HCT116 (cell line): ENCODE data around the gene TNS2. TPM values are rescaled to one million over a fixed set of nuclear protein-coding genes. Genes with fewer than 3 reads are reported as not detected.

Source experiments
- ATAC-seq: fragments of 200-7000 bp; cut with Tn5 transposase; 2 replicates; pipeline ENCODE4 v1.9.1; 2020; ENCODE audit warnings: mild to moderate bottlenecking, moderate library complexity
- BruUV-seq: library from RNA; stranded (reverse); fragments of 400-500 nt; replicated peaks from 2 replicates; lab custom pipeline; 2021; lab: Mats Ljungman, UMichigan
- CTCF ChIA-PET: fragments of 300-600 bp; sonication (Branson Sonifier 250); formaldehyde crosslinking; loops from one replicate; lab custom pipeline; 2021; ENCODE audit warnings: antibody characterized with exemption; lab: Charles Lee
- POLR2A ChIA-PET: fragments of 300-600, 350-600 bp; sonication (Branson Sonifier 250); formaldehyde crosslinking; loops from one replicate; lab custom pipeline; 2021; ENCODE audit warnings: antibody characterized with exemption; lab: Charles Lee
- RAD21 ChIA-PET, 2 experiments: fragments of 300-600 bp; sonication (Branson Sonifier 250); formaldehyde crosslinking; loops; one replicate each; lab custom pipeline; 2023; ENCODE audit warnings: low total read pairs in 2 of 2; ENCODE audit not compliant: uncharacterized antibody in 2 of 2, unreplicated experiment in 2 of 2, low non-redundant PET in 1 of 2; lab: Charles Lee
- DNase-seq: peaks from one replicate; pipeline ENCODE4 v3.0.0-alpha.2; 2010; ENCODE audit warnings: low read depth, low spot score
- H2AFZ ChIP-seq: fragments of 200-600 bp; shearing (Covaris generic), sonication (generic); 2 replicates; pipeline ENCODE4 v1.6.1; 2017; ENCODE audit warnings: low read depth, mixed run types, mixed read lengths, antibody characterized with exemption, low read length; ENCODE audit not compliant: poor library complexity, severe bottlenecking
- H3K27ac ChIP-seq: 2 replicates; pipeline ENCODE4 v1.5.1; 2012; ENCODE audit warnings: low read depth, low read length
- H3K27me3 ChIP-seq: fragments of 200-600 bp; sonication (generic); 2 replicates; pipeline ENCODE4 v1.6.1; 2016; ENCODE audit warnings: mixed run types, low read length, mixed read lengths; ENCODE audit not compliant: insufficient read depth
- H3K36me3 ChIP-seq, 2 experiments: fragments of 200-500 bp in 1 of 2; fragments of 200-600 bp in 1 of 2; sonication (Bioruptor generic) in 1 of 2; sonication (generic) in 1 of 2; 2 replicates each; pipeline versions ENCODE4 v1.5.1 to v1.6.1; 2014 to 2016; ENCODE audit warnings: low read length in 2 of 2, inconsistent platforms in 1 of 2, mixed read lengths in 1 of 2, mixed run types in 1 of 2; ENCODE audit not compliant: insufficient read depth in 2 of 2, control insufficient read depth in 1 of 2
- H3K4me1 ChIP-seq, 2 experiments: fragments of 200-600 bp in 1 of 2; sonication (generic) in 1 of 2; 2 replicates each; pipeline versions ENCODE4 v1.5.1 to v1.6.1; 2012 to 2017; ENCODE audit warnings: low read length in 2 of 2, inconsistent platforms in 1 of 2, mild to moderate bottlenecking in 1 of 2, mixed read lengths in 1 of 2, mixed run types in 1 of 2, moderate library complexity in 1 of 2; ENCODE audit not compliant: insufficient read depth in 2 of 2, control insufficient read depth in 1 of 2
- H3K4me2 ChIP-seq: fragments of 200-600 bp; sonication (generic); 2 replicates; pipeline ENCODE4 v1.6.1; 2017; ENCODE audit warnings: mixed run types, low read length, mixed read lengths
- H3K4me3 ChIP-seq, 2 experiments: fragments of 200-600 bp in 1 of 2; sonication (generic) in 1 of 2; replicated peaks in 1 of 2; 2 replicates each; pipeline ENCODE4 v1.5.1; 2011 to 2016; ENCODE audit warnings: low read length in 2 of 2, control low read depth in 1 of 2, low read depth in 1 of 2, mild to moderate bottlenecking in 1 of 2, mixed read lengths in 1 of 2, mixed run types in 1 of 2
- H3K79me2 ChIP-seq: fragments of 200-600 bp; sonication (generic); 2 replicates; pipeline ENCODE4 v1.6.1; 2017; ENCODE audit warnings: mild to moderate bottlenecking, mixed run types, low read length, moderate library complexity, mixed read lengths; ENCODE audit not compliant: insufficient read depth
- H3K9ac ChIP-seq: fragments of 200-600 bp; sonication (generic); 2 replicates; pipeline ENCODE4 v1.6.1; 2016; ENCODE audit warnings: low read length, mixed read lengths
- H3K9me2 ChIP-seq: fragments of 200-600 bp; sonication (generic), shearing (Covaris generic); 2 replicates; pipeline ENCODE4 v1.6.1; 2017; ENCODE audit warnings: mixed run types, mild to moderate bottlenecking, moderate library complexity; ENCODE audit not compliant: insufficient read depth
- H3K9me3 ChIP-seq, 2 experiments: fragments of 200-500 bp in 1 of 2; fragments of 200-600 bp in 1 of 2; sonication (Bioruptor generic) in 1 of 2; sonication (generic) in 1 of 2; 2 replicates each; pipeline ENCODE4 v1.6.1; 2014 to 2017; ENCODE audit warnings: low read length in 2 of 2, mixed read lengths in 2 of 2, inconsistent platforms in 1 of 2, low read depth in 1 of 2, mild to moderate bottlenecking in 1 of 2, mixed run types in 1 of 2, moderate library complexity in 1 of 2; ENCODE audit not compliant: control insufficient read depth in 1 of 2, insufficient read depth in 1 of 2
- H4K20me1 ChIP-seq: fragments of 200-600 bp; sonication (generic), shearing (Covaris generic); 2 replicates; pipeline ENCODE4 v1.6.1; 2017; ENCODE audit warnings: mixed run types, mild to moderate bottlenecking, moderate library complexity; ENCODE audit not compliant: insufficient read depth
- ATF3 ChIP-seq: IDR thresholded peaks from 2 replicates; pipeline ENCODE4 v1.6.1; 2012
- CBX3 ChIP-seq: IDR thresholded peaks from 2 replicates; pipeline ENCODE4 v1.6.1; 2012; ENCODE audit warnings: low read depth
- EGR1 ChIP-seq: IDR thresholded peaks from 2 replicates; pipeline ENCODE4 v1.6.1; 2012; ENCODE audit warnings: low read depth
- ELF1 ChIP-seq: IDR thresholded peaks from 2 replicates; pipeline ENCODE4 v1.6.1; 2012; ENCODE audit warnings: low read depth, borderline replicate concordance
- EZH2phosphoT487 ChIP-seq: fragments of 200-600 bp; IDR thresholded peaks from 2 replicates; pipeline ENCODE4 v1.6.1; 2018; ENCODE audit warnings: antibody characterized with exemption, borderline replicate concordance
- POLR2A ChIP-seq: IDR thresholded peaks from 2 replicates; pipeline ENCODE4 v1.7.0; 2011; ENCODE audit warnings: borderline replicate concordance; ENCODE audit not compliant: insufficient read depth, insufficient read length; ENCODE audit errors: extremely low read depth
- POLR2AphosphoS5 ChIP-seq: IDR thresholded peaks from 2 replicates; pipeline ENCODE4 v1.6.1; 2011; ENCODE audit warnings: mild to moderate bottlenecking, low read depth, low read length, moderate library complexity
- RAD21 ChIP-seq: IDR thresholded peaks from 2 replicates; pipeline ENCODE4 v1.6.1; 2012; ENCODE audit warnings: low read depth, mild to moderate bottlenecking
- SIN3A ChIP-seq: IDR thresholded peaks from 2 replicates; pipeline ENCODE4 v1.6.1; 2012; ENCODE audit warnings: low read depth
- SP1 ChIP-seq: IDR thresholded peaks from 2 replicates; pipeline ENCODE4 v1.6.1; 2012; ENCODE audit warnings: low read depth
- SRF ChIP-seq: IDR thresholded peaks from 2 replicates; pipeline ENCODE4 v1.6.1; 2012; ENCODE audit warnings: low read depth
- ZFX ChIP-seq: fragments of 450-650 bp; IDR thresholded peaks from 2 replicates; pipeline ENCODE4 v1.6.1; 2017
- intact Hi-C: fragments of 100-400 bp; cut with micrococcal nuclease; formaldehyde crosslinking; loops from 2 replicates; pipeline ENCODE4 v1.10.0; 2022
- total RNA-seq: library from RNA; stranded (reverse); gene quantifications from one replicate; pipeline ENCODE4 v1.2.1, GENCODE V29; 2021; ENCODE audit not compliant: unreplicated experiment
- TF ChIP-seq, protein P1 (sequence below), 3 experiments: fragments of 200-600 bp in 1 of 3; sonication (generic) in 1 of 3; IDR thresholded peaks in 2 of 3; conservative IDR thresholded peaks in 1 of 3; 2 replicates each; pipeline ENCODE4 v1.5.1; 2012 to 2017; ENCODE audit warnings: low read depth in 2 of 3, low read length in 2 of 3, antibody characterized with exemption in 1 of 3, borderline replicate concordance in 1 of 3, control low read depth in 1 of 3, mild to moderate bottlenecking in 1 of 3, mixed read lengths in 1 of 3, mixed run types in 1 of 3, moderate library complexity in 1 of 3; ENCODE audit not compliant: insufficient read depth in 1 of 3

TNS2 gene
- total RNA-seq, 1 experiment from 2014 or later, result 25.7 TPM

GRCh38 chr12:53090554-53090953, 40.7 kb downstream of the TNS2 start:
- no peak for ATAC-seq
- CTCF ChIA-PET, result no interaction called here
- no TSS peak for BruUV-seq

GRCh38 chr12:53091756-53092155, 41.9 kb downstream of the TNS2 start:
- Histone ChIP-seq H4K20me1 (no peaks in the 10 kb centered on the region), H3K9ac (no peak overlapping the region), H3K9me3 (no peaks in the 10 kb centered on the region), H3K27me3 (no peaks in the 10 kb centered on the region), H3K79me2 (no peaks in the 10 kb centered on the region), H3K9me2 (no peaks in the 10 kb centered on the region; the same call in 1 of the 2 replicates), H3K4me1 (peaks cover 25 to 33% of the 10 kb centered on the region in 2 experiments), H3K4me3 (no peak overlapping the region), H3K27ac (no peak overlapping the region), H3K36me3 (no peaks in the 10 kb centered on the region), H2AFZ (no peak overlapping the region), H3K4me2 (no peak overlapping the region)
- ChIA-PET POLR2A (interaction anchor here (4.1 kb wide), 1 partner anchor 12 kb away, joined by 17 read pairs; the partner anchor contains the start of gene SPRYD3), CTCF (interaction anchor here (2.6 kb wide), 1 partner anchor 26 kb away, joined by 7 read pairs; no protein-coding TSS in a partner anchor), RAD21 (no interaction called here)
- intact Hi-C loops, result no loop called here
- ATAC-seq, result no peak
- TF ChIP-seq EGR1 (no peak), CBX3 (no peak), ZFX (no peak), SRF (no peak), EZH2phosphoT487 (no peak)
- TF ChIP-seq, protein P1, sequence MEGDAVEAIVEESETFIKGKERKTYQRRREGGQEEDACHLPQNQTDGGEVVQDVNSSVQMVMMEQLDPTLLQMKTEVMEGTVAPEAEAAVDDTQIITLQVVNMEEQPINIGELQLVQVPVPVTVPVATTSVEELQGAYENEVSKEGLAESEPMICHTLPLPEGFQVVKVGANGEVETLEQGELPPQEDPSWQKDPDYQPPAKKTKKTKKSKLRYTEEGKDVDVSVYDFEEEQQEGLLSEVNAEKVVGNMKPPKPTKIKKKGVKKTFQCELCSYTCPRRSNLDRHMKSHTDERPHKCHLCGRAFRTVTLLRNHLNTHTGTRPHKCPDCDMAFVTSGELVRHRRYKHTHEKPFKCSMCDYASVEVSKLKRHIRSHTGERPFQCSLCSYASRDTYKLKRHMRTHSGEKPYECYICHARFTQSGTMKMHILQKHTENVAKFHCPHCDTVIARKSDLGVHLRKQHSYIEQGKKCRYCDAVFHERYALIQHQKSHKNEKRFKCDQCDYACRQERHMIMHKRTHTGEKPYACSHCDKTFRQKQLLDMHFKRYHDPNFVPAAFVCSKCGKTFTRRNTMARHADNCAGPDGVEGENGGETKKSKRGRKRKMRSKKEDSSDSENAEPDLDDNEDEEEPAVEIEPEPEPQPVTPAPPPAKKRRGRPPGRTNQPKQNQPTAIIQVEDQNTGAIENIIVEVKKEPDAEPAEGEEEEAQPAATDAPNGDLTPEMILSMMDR (IDR thresholded peaks at IDR 0.05 in 2 of 3, conservative IDR thresholded peaks at IDR 0.05 in 1 of 3; ENCODE audit: borderline replicate concordance in 1 of 3, insufficient read depth in 1 of 3, low read depth in 2 of 3, low read length in 2 of 3), result no peak
- no peak for DNase-seq
- BruUV-seq, result no TSS peak

More at GRCh38 chr12:53090554-53090953, 40.7 kb downstream of the TNS2 start:
- H3K4me1 ChIP-seq, result peaks cover 15 to 22% of the 10 kb centered on the region in 2 experiments
- no peak overlapping the region for H2AFZ ChIP-seq
- no peak overlapping the region for H3K4me2 ChIP-seq
- no peak overlapping the region for H3K9ac ChIP-seq
- no peaks in the 10 kb centered on the region for H4K20me1 ChIP-seq
- H3K27me3 ChIP-seq, result no peaks in the 10 kb centered on the region
- H3K9me2 ChIP-seq, result no peaks in the 10 kb centered on the region; the same call in 1 of the 2 replicates
- POLR2A ChIA-PET, result interaction anchor here (1.3 kb wide), 1 partner anchor 11 kb away, joined by 5 read pairs; the partner anchor contains the start of gene SPRYD3
- RAD21 ChIA-PET, result no interaction called here
- intact Hi-C loops, result no loop called here
- no peak for TF ChIP-seq CBX3
- no peak for TF ChIP-seq POLR2A
- no peak for TF ChIP-seq POLR2AphosphoS5
- no peak for TF ChIP-seq ATF3
- TF ChIP-seq ELF1, result no peak
- TF ChIP-seq RAD21, result no peak
- no peak for TF ChIP-seq SP1
- no peak for TF ChIP-seq SIN3A
- H3K27ac ChIP-seq, result no peak overlapping the region
- H3K36me3 ChIP-seq, result no peaks in the 10 kb centered on the region
- H3K79me2 ChIP-seq, result no peaks in the 10 kb centered on the region
- no peaks in the 10 kb centered on the region for H3K9me3 ChIP-seq
- no peak overlapping the region for H3K4me3 ChIP-seq
- DNase-seq, result no peak
